OCI-LY1 (cell line): ENCODE measurements around the gene WDR55.

ENCODE experiments used
- H2AFZ ChIP-seq: fragments of 200-600 bp; sonication (generic), shearing (Covaris generic); 2 replicates; pipeline ENCODE4 v1.6.0; 2014; ENCODE audit warnings: antibody characterized with exemption, mild to moderate bottlenecking, low read length
- H3F3A ChIP-seq: fragments of 200-600 bp; sonication (generic), shearing (Covaris generic); 2 replicates; pipeline ENCODE4 v1.6.0; 2014; ENCODE audit warnings: mild to moderate bottlenecking, antibody characterized with exemption, low read length, moderate library complexity; ENCODE audit not compliant: insufficient read depth
- H3K27ac ChIP-seq: fragments of 200-600 bp; sonication (generic); 2 replicates; pipeline ENCODE4 v1.5.1; 2014; ENCODE audit warnings: low read length, mixed run types, mild to moderate bottlenecking, low read depth; ENCODE audit not compliant: poor library complexity, severe bottlenecking
- H3K27me3 ChIP-seq: fragments of 200-600 bp; sonication (generic); 2 replicates; pipeline ENCODE4 v1.6.0; 2014; ENCODE audit warnings: antibody characterized with exemption, mild to moderate bottlenecking, low read length, moderate library complexity; ENCODE audit not compliant: insufficient read depth
- H3K36me3 ChIP-seq: fragments of 200-600 bp; sonication (generic); 2 replicates; pipeline ENCODE4 v1.6.1; 2014; ENCODE audit warnings: mild to moderate bottlenecking, antibody characterized with exemption, low read length, moderate library complexity, mixed read lengths; ENCODE audit not compliant: insufficient read depth
- H3K4me1 ChIP-seq: fragments of 200-600 bp; sonication (generic); 2 replicates; pipeline ENCODE4 v1.5.1; 2014; ENCODE audit warnings: mild to moderate bottlenecking, low read length, moderate library complexity; ENCODE audit not compliant: insufficient read depth, severe bottlenecking
- H3K4me2 ChIP-seq: fragments of 200-600 bp; sonication (generic), shearing (Covaris generic); 2 replicates; pipeline ENCODE4 v1.6.1; 2014; ENCODE audit warnings: low read length
- H3K4me3 ChIP-seq: fragments of 200-600 bp; sonication (generic); 2 replicates; pipeline ENCODE4 v1.5.1; 2014; ENCODE audit warnings: low read length, low read depth, mild to moderate bottlenecking, mixed read lengths; ENCODE audit not compliant: poor library complexity, severe bottlenecking
- H3K79me2 ChIP-seq: fragments of 200-600 bp; shearing (Covaris generic); 2 replicates; pipeline ENCODE4 v1.6.1; 2016; ENCODE audit warnings: mixed run types, low read length, mixed read lengths; ENCODE audit not compliant: insufficient read depth
- H3K9ac ChIP-seq: fragments of 200-600 bp; sonication (generic), shearing (Covaris generic); 2 replicates; pipeline ENCODE4 v1.6.1; 2014; ENCODE audit warnings: mild to moderate bottlenecking, low read length, mixed read lengths
- H3K9me2 ChIP-seq: fragments of 200-600 bp; sonication (generic), shearing (Covaris generic); 2 replicates; pipeline ENCODE4 v1.6.1; 2014; ENCODE audit warnings: low read depth, mild to moderate bottlenecking, low read length, mixed read lengths
- H3K9me3 ChIP-seq: fragments of 200-600 bp; shearing (Covaris generic); 2 replicates; pipeline ENCODE4 v1.6.1; 2014; ENCODE audit warnings: low read length, mixed read lengths
- H4K20me1 ChIP-seq: fragments of 200-600 bp; sonication (generic), shearing (Covaris generic); 2 replicates; pipeline ENCODE4 v1.6.0; 2016; ENCODE audit warnings: mild to moderate bottlenecking, low read length; ENCODE audit not compliant: insufficient read depth
- CTCF ChIP-seq: fragments of 200-600 bp; sonication (generic), shearing (Covaris generic); IDR thresholded peaks from 2 replicates; pipeline ENCODE4 v1.5.1; 2017; ENCODE audit warnings: mild to moderate bottlenecking, antibody characterized with exemption, low read length, moderate library complexity, mixed read lengths
- EZH2 ChIP-seq: fragments of 200-600 bp; sonication (generic), shearing (Covaris generic); IDR thresholded peaks from 2 replicates; pipeline ENCODE4 v1.8.0; 2017; ENCODE audit warnings: borderline replicate concordance, mixed run types, mild to moderate bottlenecking, antibody characterized with exemption, low read length, moderate library complexity, mixed read lengths

The WDR55 gene

GRCh38 chr5:140673187-140673976, 8.7 kb downstream of the WDR55 start, which contains the start of gene DND1:
TSS of gene DND1 (minus strand) at chr5:140673576. CDS start at chr5:140673542, 34 bp downstream.
- no peaks in the 10 kb centered on the region for H3K4me1 ChIP-seq
- H3K4me2 ChIP-seq = no peak within 1 kb of the TSS
- H3K27me3 ChIP-seq = no peaks in the 10 kb centered on the region
- H3F3A ChIP-seq = no peaks in the 10 kb centered on the region
- H2AFZ ChIP-seq = no peak within 1 kb of the TSS
- H3K79me2 ChIP-seq = no peaks in the 10 kb centered on the region
- H3K9ac ChIP-seq = no peak within 1 kb of the TSS
- H3K9me3 ChIP-seq = no peaks in the 10 kb centered on the region
- no peaks in the 10 kb centered on the region for H4K20me1 ChIP-seq
- H3K9me2 ChIP-seq = no peaks in the 10 kb centered on the region
- no peak within 1 kb of the TSS for H3K27ac ChIP-seq
- TF ChIP-seq CTCF (no peak), EZH2 (no peak)
- H3K36me3 ChIP-seq = peaks cover 92% of the 10 kb centered on the region
- H3K4me3 ChIP-seq = no peak within 1 kb of the TSS

GRCh38 chr5:140674211-140674610, 9.5 kb downstream of the WDR55 start:
- H3K4me1 ChIP-seq = no peaks in the 10 kb centered on the region
- no peak overlapping the region for H3K4me3 ChIP-seq
- H3K27me3 ChIP-seq = no peaks in the 10 kb centered on the region
- no peak overlapping the region for H3K4me2 ChIP-seq
- H3K9ac ChIP-seq = no peak overlapping the region
- no peaks in the 10 kb centered on the region for H3K9me3 ChIP-seq
- no peaks in the 10 kb centered on the region for H3K9me2 ChIP-seq
- H3K27ac ChIP-seq = no peak overlapping the region
- H3F3A ChIP-seq = no peaks in the 10 kb centered on the region
- no peaks in the 10 kb centered on the region for H4K20me1 ChIP-seq
- no peak overlapping the region for H2AFZ ChIP-seq
- no peaks in the 10 kb centered on the region for H3K79me2 ChIP-seq
- TF ChIP-seq EZH2 (no peak), CTCF (no peak)
- peaks cover 89% of the 10 kb centered on the region for H3K36me3 ChIP-seq

- Histone ChIP-seq H3K27ac (no peak overlapping the region), H3K4me1 (no peaks in the 10 kb centered on the region), H3K9ac (no peak overlapping the region), H3K4me3 (no peak overlapping the region), H3K9me3 (no peaks in the 10 kb centered on the region), H3K27me3 (no peaks in the 10 kb centered on the region), H3K9me2 (no peaks in the 10 kb centered on the region), H3K79me2 (no peaks in the 10 kb centered on the region), H2AFZ (no peak overlapping the region), H3K36me3 (peaks cover 89% of the 10 kb centered on the region), H3F3A (no peaks in the 10 kb centered on the region), H3K4me2 (no peak overlapping the region), H4K20me1 (no peaks in the 10 kb centered on the region)
- no peak for TF ChIP-seq EZH2
- TF ChIP-seq CTCF = no peak
Measured at GRCh38 chr5:140674629-140675028, 9.9 kb downstream of the WDR55 start.
